H1 (cell line): ENCODE measurements around the gene VPS11. TPM values are rescaled to one million over a fixed set of nuclear protein-coding genes. Genes with fewer than 3 reads are reported as not detected.

Experiments
- ASH2L ChIP-seq: fragments of 200-600, 300-600 bp; sonication (generic); IDR thresholded peaks from one replicate; pipeline ENCODE4 v1.7.1; 2017; ENCODE audit warnings: low read length
- CEBPB ChIP-seq: IDR thresholded peaks from 2 replicates; pipeline ENCODE4 v1.6.1; 2012; ENCODE audit warnings: low read depth, low read length
- CREB1 ChIP-seq: IDR thresholded peaks from 2 replicates; pipeline ENCODE4 v1.6.1; 2012; ENCODE audit warnings: inconsistent platforms
- E2F6 ChIP-seq: IDR thresholded peaks from 2 replicates; pipeline ENCODE4 v1.6.1; 2012; ENCODE audit warnings: inconsistent platforms
- EZH2 ChIP-seq: fragments of 200-600 bp; sonication (generic); IDR thresholded peaks from 2 replicates; pipeline ENCODE4 v1.7.1; 2012; ENCODE audit warnings: low read depth, mild to moderate bottlenecking, moderate library complexity, low read length, inconsistent platforms; ENCODE audit not compliant: severe bottlenecking
- FOSL1 ChIP-seq: IDR thresholded peaks from 2 replicates; pipeline ENCODE4 v1.6.1; 2011; ENCODE audit warnings: mild to moderate bottlenecking, low read depth, low read length, moderate library complexity; ENCODE audit not compliant: insufficient read depth
- KDM1A ChIP-seq: fragments of 200-600, 300-600 bp; sonication (generic); IDR thresholded peaks from 2 replicates; pipeline ENCODE4 v1.7.1; 2016; ENCODE audit warnings: mild to moderate bottlenecking, low read length, borderline replicate concordance
- KDM4A ChIP-seq: IDR thresholded peaks from one replicate; pipeline ENCODE4 v1.7.1; 2012; ENCODE audit warnings: low read depth, mild to moderate bottlenecking, moderate library complexity, low read length, inconsistent platforms; ENCODE audit not compliant: severe bottlenecking
- PHF8 ChIP-seq: fragments of 200-600 bp; sonication (generic); conservative IDR thresholded peaks from 2 replicates; pipeline ENCODE4 v1.7.1; 2012; ENCODE audit warnings: low read depth, mild to moderate bottlenecking, inconsistent platforms, low read length, moderate library complexity
- POLR2A ChIP-seq, 2 experiments: IDR thresholded peaks; 1 replicate in 1 of 2; 2 replicates in 1 of 2; pipeline ENCODE4 v1.6.1; 2011; ENCODE audit warnings: low read depth in 2 of 2, low read length in 2 of 2, mild to moderate bottlenecking in 2 of 2; ENCODE audit errors: control extremely low read depth in 1 of 2
- POLR2AphosphoS5 ChIP-seq: IDR thresholded peaks from 2 replicates; pipeline ENCODE4 v1.6.1; 2011; ENCODE audit warnings: low read depth, low read length
- RBBP5 ChIP-seq: IDR thresholded peaks from 2 replicates; pipeline ENCODE4 v1.7.1; 2012; ENCODE audit warnings: low read depth, mild to moderate bottlenecking, inconsistent platforms, low read length, moderate library complexity, borderline replicate concordance
- RFX5 ChIP-seq: IDR thresholded peaks from 2 replicates; pipeline ENCODE4 v1.6.1; 2011; ENCODE audit warnings: low read depth, low read length, improper control_type of control experiment, borderline replicate concordance
- SP2 ChIP-seq: IDR thresholded peaks from 2 replicates; pipeline ENCODE4 v1.6.1; 2012; ENCODE audit warnings: mild to moderate bottlenecking, low read length, inconsistent platforms
- TAF1 ChIP-seq: IDR thresholded peaks from 2 replicates; pipeline ENCODE4 v1.6.1; 2011; ENCODE audit warnings: mild to moderate bottlenecking, low read depth, low read length
- TAF7 ChIP-seq: optimal IDR thresholded peaks from 2 replicates; pipeline ENCODE3; 2011; ENCODE audit warnings: low read depth, mild to moderate bottlenecking, inconsistent platforms, low read length, moderate library complexity, borderline replicate concordance
- TBP ChIP-seq: IDR thresholded peaks from 2 replicates; pipeline ENCODE4 v1.6.1; 2011; ENCODE audit warnings: low read depth, low read length, improper control_type of control experiment
- polyA plus RNA-seq, 7 experiments: library from polyadenylated mRNA; depleted of rRNA in 3 of 7; stranded (reverse) in 5 of 7; unstranded in 2 of 7; fragments of >200 nt in 5 of 7; fragments of 200-250 nt in 2 of 7; gene quantifications; 1 replicate in 5 of 7; 2 replicates in 1 of 7; 4 replicates in 1 of 7; pipeline versions ENCODE4 v1.2.1 to v1.2.3, GENCODE V29; 2011 to 2013; ENCODE audit warnings: missing spikeins in 2 of 7, mixed read lengths in 2 of 7
- total RNA-seq: library from RNA; stranded (reverse); fragmentation: NEBNext Ultra II Directional; extraction: Animal tissue kit (Norgen Biotek cat#: 25700); gene quantifications from 2 replicates; pipeline ENCODE4 v1.2.1, GENCODE V29; 2021

The VPS11 gene
- total and polyA plus RNA-seq, 2 of the 8 experiments (the other 6 are each of a cell fraction or from before 2014, with no cell fraction given) = 13.1 to 15.5 TPM

- TF ChIP-seq RBBP5 (0 out of 2 replicates have a peak, but pooled peaks have one; percentile 69), EZH2 (no peak), TBP (peak; percentile 99), POLR2AphosphoS5 (peak; percentile 100), KDM4A (peak; percentile 74), PHF8 (peak; percentile 99), CREB1 (0 out of 2 replicates have a peak, but pooled peaks have one; percentile 26), CEBPB (no peak), SP2 (peak; percentile 25; the same call in 1 of the 2 replicates), POLR2A (IDR thresholded peaks at IDR 0.05; ENCODE audit: control extremely low read depth in 1 of 2, low read depth in 2 of 2, low read length in 2 of 2) (peak; percentile 100), RFX5 (no peak), ASH2L (peak; percentile 86), KDM1A (no peak), FOSL1 (0 out of 2 replicates have a peak, but pooled peaks have one; percentile 48), TAF1 (peak; percentile 100), E2F6 (peak; percentile 66; the same call in 1 of the 2 replicates), TAF7 (peak; percentile 98)
Measured at GRCh38 chr11:119095066-119095880, 27.7 kb downstream of the VPS11 start (continued).
